GM10266 (cell line): ENCODE results near the gene GLI3.

ENCODE experiments used
- DNase-seq: peaks from one replicate; pipeline ENCODE4 v3.0.0; 2012; ENCODE audit errors: extremely low spot score
- TF ChIP-seq, protein P1 (sequence below): IDR thresholded peaks from 2 replicates; pipeline ENCODE4 v1.5.1; 2012; ENCODE audit warnings: mild to moderate bottlenecking, low read depth; ENCODE audit not compliant: control insufficient read depth, insufficient read depth; ENCODE audit errors: missing control alignments

Gene GLI3

DNA sequence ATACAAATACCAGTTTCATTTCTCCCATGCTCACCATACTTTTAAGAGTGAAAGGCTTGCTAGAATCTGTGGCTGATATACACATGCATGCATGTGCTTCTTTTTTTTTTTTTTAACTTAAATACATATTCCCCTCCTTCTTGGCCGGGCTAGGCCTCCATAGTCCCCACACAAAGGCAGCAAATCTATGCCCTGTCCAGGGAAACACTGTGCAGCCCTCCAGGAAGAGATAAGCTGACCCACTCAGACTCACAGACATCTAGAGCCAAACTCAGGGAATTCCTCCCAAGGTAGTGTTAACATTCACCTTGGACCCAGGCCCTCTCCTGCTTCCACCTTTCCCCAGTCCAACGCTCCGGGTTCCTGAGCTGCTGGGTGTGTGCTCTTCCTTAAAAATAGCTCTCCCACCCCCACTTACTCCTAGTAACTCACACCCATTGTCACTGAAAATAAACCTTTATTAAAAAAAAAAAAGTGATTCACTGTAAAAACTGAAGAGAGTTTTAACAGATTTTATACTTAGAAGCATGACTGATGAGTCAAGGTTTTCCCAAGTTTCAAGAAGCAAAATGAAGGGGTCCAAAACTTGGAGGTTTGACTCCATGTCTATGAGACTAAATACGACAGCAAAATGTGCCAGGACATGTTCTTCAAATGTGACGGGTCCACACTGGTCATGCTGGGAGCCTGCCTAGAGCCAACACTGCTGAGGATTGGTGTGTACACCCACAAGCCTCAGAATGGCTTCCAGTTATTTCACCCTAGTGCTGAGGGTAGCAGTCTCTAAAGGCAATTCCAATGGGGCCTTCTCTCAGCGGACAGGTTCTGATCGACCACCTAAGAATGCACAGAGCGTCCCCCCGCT, 159.5 kb downstream of the GLI3 start:
- DNase-seq: no peak
- TF ChIP-seq, protein P1, sequence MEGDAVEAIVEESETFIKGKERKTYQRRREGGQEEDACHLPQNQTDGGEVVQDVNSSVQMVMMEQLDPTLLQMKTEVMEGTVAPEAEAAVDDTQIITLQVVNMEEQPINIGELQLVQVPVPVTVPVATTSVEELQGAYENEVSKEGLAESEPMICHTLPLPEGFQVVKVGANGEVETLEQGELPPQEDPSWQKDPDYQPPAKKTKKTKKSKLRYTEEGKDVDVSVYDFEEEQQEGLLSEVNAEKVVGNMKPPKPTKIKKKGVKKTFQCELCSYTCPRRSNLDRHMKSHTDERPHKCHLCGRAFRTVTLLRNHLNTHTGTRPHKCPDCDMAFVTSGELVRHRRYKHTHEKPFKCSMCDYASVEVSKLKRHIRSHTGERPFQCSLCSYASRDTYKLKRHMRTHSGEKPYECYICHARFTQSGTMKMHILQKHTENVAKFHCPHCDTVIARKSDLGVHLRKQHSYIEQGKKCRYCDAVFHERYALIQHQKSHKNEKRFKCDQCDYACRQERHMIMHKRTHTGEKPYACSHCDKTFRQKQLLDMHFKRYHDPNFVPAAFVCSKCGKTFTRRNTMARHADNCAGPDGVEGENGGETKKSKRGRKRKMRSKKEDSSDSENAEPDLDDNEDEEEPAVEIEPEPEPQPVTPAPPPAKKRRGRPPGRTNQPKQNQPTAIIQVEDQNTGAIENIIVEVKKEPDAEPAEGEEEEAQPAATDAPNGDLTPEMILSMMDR: no peak

DNA sequence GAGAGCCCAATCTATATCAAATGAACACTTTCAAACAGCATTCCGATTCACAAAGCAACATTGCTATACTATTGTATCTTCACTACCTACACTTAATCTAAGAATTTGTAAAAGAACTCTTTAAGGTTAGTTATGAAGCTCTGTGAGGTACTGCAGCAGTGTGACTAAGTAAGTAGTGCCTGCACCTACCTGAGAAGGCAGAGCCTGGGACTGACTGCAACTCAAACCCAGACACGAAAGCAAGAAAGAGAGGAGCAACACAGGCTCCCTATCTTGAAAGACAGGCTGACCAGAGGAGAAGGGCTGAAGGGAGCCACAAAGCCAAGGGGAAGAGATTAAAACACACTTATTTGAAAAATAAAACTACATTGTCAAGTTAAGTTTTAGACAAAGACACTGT, 160.1 kb downstream of the GLI3 start:
- DNase-seq: no peak

DNA sequence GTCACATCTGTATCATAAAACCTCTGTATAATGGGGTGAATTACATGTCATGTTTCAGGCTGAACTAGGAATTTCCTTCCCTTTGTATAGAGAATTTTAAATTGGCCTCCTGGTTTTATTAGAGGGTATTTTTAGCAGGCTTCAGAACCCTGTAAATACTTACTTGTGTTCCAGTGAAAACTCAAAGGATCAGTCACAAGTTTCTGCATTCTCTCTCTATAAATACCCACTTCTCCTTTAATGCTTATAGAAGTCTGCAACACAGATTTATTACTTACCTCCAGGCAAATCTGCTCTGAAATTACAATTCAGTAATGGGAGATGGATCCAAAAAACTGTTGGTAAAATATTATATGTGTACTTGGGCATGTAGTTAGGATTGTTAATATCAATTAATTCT, 161.6 kb downstream of the GLI3 start:
- TF ChIP-seq, protein P1: no peak

More for the DNA sequence above, 160.1 kb downstream of the GLI3 start:
- TF ChIP-seq, protein P1: no peak

DNA sequence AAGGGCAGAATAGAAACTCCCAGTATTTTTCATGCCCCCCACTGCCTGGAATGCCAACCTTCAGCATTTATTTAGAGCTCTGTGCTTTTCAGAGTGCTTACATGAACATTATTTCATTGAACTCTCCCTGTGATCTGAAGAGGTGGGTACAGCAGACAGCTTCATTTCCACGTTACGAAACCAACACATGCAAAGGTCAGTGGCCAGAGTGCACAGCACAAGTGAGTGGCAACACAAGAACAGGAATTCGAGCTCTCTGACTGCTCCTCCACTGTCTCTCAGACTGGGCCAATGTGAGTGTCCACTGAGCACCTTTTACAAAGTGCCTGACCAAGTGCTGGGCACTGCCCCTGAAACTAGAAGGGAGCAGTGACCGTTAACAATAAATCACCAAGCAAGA, 162.9 kb downstream of the GLI3 start:
- TF ChIP-seq, protein P1: no peak
- DNase-seq: no peak

More for the DNA sequence above, 161.6 kb downstream of the GLI3 start:
- DNase-seq: no peak

DNA sequence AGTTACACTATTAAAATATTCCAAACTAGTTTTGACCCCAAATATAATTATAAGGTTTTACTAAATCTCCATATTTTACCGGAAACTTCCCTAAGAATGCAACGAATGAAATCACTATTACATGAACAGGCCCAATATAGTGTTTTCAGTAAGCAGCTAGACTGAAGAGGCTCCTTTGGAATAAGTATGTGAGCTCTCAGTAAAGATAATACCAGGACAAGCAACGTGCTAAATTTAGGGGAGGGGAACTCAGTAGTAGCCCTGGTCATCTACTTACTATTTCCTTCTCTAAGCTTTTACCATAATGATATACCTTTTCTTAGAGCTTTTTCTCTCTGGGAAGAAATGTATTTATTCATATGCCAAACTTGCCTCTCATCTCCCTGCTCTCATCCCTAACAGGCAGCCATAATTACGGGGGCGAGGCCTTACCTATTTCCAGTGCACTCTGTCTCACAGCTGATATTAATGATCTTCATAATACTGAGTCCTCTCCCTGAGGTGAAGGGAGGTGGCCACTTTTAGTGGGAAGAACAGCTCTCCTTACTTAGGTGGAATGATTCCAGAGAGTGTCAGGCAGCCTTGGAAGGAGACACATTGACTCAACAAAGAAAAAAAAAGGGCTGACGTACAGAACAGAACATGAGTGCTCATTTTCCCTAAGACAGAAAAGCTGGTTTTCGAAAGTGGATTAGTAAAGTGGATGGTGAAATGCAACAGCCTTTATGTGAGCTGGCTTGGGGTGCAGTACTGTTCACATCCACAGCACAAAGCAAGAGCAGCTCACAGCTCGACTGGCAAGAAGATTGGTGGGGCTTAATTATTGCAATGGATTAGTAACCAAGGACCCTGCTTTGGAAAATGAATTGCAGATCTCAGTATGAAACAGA, 165.4 kb downstream of the GLI3 start:
- DNase-seq: no peak
- TF ChIP-seq, protein P1: no peak

DNA sequence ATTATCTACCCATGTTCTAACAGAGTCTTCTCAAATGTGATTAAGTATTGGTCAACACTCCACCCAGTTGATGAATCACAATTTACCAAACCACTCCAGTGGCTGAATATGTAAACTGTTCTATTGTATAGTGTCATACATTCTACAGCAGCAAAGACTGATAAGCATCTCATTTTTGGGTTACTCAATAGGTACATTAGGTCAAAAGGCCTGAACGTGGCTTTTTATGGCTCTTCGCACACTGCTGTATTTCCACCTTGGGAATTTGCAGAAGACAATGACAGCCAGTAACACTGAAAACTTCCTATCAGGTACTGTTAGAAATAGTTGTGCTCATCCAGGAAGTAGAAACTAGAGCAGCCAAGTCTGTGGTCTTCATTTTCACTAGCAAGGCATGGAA, 166.9 kb downstream of the GLI3 start:
- TF ChIP-seq, protein P1: no peak
- DNase-seq: no peak
